SK-N-SH (cell line): ENCODE data around the gene TECPR1.

Source experiments
- CHD2 ChIP-seq: fragments of 150-350 bp; IDR thresholded peaks from 2 replicates; pipeline ENCODE4 v1.6.1; 2018; ENCODE audit warnings: low read length; ENCODE audit not compliant: partially characterized antibody
- ELF1 ChIP-seq: IDR thresholded peaks from 2 replicates; pipeline ENCODE4 v1.4.0; 2012
- EP300 ChIP-seq, 2 experiments: IDR thresholded peaks; 2 replicates each; pipeline versions ENCODE4 v1.4.0 to v1.6.1; 2012; ENCODE audit warnings: borderline replicate concordance in 1 of 2, low read depth in 1 of 2, low read length in 1 of 2
- EZH2phosphoT487 ChIP-seq: fragments of 200-600 bp; sonication (generic); IDR thresholded peaks from 2 replicates; pipeline ENCODE4 v1.6.1; 2017; ENCODE audit warnings: low read depth, mixed run types, mild to moderate bottlenecking, antibody characterized with exemption, moderate library complexity, borderline replicate concordance
- FOXJ3 ChIP-seq: sonication (generic); formaldehyde crosslinking; IDR thresholded peaks from 2 replicates; pipeline ENCODE4 v1.5.1; 2020; ENCODE audit warnings: mild to moderate bottlenecking, missing genetic modification reagents
- FOXM1 ChIP-seq: IDR thresholded peaks from 2 replicates; pipeline ENCODE4 v1.4.0; 2012; ENCODE audit warnings: low read depth, mild to moderate bottlenecking
- JUND ChIP-seq: IDR thresholded peaks from 2 replicates; pipeline ENCODE4 v1.4.0; 2012
- POLR2AphosphoS5 ChIP-seq: IDR thresholded peaks from 2 replicates; pipeline ENCODE4 v1.6.1; 2012; ENCODE audit warnings: low read depth, low read length
- RAD21 ChIP-seq: IDR thresholded peaks from 2 replicates; pipeline ENCODE4 v1.6.1; 2012; ENCODE audit warnings: mild to moderate bottlenecking, low read length
- SMC3 ChIP-seq: IDR thresholded peaks from 2 replicates; pipeline ENCODE4 v1.6.1; 2012; ENCODE audit warnings: low read depth, low read length, improper control_type of control experiment
- TF ChIP-seq, protein P1 (sequence below): fragments of 200-600 bp; sonication (generic); IDR thresholded peaks from 2 replicates; pipeline ENCODE4 v1.6.1; 2017; ENCODE audit warnings: antibody characterized with exemption, mild to moderate bottlenecking, moderate library complexity
- TF ChIP-seq, protein P2 (sequence below): IDR thresholded peaks from 2 replicates; pipeline ENCODE4 v1.6.1; 2012; ENCODE audit warnings: mild to moderate bottlenecking, low read depth, low read length, moderate library complexity

DNA sequence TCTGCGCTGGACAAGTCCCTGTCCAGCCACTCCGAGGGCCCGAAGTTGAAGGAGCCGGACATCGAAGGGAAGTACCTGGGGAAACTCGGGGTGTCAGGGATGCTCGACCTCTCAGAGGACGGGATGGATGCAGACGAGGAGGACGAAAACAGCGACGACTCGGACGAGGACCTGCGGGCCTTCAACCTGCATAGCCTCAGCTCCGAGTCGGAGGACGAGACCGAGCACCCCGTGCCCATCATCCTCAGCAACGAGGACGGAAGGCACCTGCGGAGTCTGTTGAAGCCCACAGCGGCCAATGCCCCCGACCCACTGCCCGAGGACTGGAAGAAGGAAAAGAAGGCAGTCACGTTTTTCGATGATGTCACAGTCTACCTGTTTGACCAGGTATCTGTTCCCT, 57.8 kb downstream of the TECPR1 start:
- TF ChIP-seq SMC3 (no peak), POLR2AphosphoS5 (no peak), EZH2phosphoT487 (no peak), RAD21 (no peak), FOXM1 (no peak), CHD2 (no peak), JUND (no peak), ELF1 (no peak), EP300 (IDR thresholded peaks at IDR 0.05; ENCODE audit: borderline replicate concordance in 1 of 2, low read depth in 1 of 2, low read length in 1 of 2) (no peak), FOXJ3 (CRISPR knock-in tag) (no peak)
- TF ChIP-seq, protein P1, sequence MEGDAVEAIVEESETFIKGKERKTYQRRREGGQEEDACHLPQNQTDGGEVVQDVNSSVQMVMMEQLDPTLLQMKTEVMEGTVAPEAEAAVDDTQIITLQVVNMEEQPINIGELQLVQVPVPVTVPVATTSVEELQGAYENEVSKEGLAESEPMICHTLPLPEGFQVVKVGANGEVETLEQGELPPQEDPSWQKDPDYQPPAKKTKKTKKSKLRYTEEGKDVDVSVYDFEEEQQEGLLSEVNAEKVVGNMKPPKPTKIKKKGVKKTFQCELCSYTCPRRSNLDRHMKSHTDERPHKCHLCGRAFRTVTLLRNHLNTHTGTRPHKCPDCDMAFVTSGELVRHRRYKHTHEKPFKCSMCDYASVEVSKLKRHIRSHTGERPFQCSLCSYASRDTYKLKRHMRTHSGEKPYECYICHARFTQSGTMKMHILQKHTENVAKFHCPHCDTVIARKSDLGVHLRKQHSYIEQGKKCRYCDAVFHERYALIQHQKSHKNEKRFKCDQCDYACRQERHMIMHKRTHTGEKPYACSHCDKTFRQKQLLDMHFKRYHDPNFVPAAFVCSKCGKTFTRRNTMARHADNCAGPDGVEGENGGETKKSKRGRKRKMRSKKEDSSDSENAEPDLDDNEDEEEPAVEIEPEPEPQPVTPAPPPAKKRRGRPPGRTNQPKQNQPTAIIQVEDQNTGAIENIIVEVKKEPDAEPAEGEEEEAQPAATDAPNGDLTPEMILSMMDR: no peak
- TF ChIP-seq, protein P2, sequence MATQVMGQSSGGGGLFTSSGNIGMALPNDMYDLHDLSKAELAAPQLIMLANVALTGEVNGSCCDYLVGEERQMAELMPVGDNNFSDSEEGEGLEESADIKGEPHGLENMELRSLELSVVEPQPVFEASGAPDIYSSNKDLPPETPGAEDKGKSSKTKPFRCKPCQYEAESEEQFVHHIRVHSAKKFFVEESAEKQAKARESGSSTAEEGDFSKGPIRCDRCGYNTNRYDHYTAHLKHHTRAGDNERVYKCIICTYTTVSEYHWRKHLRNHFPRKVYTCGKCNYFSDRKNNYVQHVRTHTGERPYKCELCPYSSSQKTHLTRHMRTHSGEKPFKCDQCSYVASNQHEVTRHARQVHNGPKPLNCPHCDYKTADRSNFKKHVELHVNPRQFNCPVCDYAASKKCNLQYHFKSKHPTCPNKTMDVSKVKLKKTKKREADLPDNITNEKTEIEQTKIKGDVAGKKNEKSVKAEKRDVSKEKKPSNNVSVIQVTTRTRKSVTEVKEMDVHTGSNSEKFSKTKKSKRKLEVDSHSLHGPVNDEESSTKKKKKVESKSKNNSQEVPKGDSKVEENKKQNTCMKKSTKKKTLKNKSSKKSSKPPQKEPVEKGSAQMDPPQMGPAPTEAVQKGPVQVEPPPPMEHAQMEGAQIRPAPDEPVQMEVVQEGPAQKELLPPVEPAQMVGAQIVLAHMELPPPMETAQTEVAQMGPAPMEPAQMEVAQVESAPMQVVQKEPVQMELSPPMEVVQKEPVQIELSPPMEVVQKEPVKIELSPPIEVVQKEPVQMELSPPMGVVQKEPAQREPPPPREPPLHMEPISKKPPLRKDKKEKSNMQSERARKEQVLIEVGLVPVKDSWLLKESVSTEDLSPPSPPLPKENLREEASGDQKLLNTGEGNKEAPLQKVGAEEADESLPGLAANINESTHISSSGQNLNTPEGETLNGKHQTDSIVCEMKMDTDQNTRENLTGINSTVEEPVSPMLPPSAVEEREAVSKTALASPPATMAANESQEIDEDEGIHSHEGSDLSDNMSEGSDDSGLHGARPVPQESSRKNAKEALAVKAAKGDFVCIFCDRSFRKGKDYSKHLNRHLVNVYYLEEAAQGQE: no peak
